Kidney tubule cell (primary cell): ENCODE measurements around the gene RNU1-4.
"Not testable (repeated sequence)": the region's sequence is repeated elsewhere in the genome, so short reads cannot be mapped to it uniquely, and the experiment has no call there.

Experiments used
- DNase-seq: peaks from one replicate; pipeline ENCODE4 v3.0.0-alpha.2; 2018; ENCODE audit warnings: low spot score

RNU1-4 gene

DNA sequence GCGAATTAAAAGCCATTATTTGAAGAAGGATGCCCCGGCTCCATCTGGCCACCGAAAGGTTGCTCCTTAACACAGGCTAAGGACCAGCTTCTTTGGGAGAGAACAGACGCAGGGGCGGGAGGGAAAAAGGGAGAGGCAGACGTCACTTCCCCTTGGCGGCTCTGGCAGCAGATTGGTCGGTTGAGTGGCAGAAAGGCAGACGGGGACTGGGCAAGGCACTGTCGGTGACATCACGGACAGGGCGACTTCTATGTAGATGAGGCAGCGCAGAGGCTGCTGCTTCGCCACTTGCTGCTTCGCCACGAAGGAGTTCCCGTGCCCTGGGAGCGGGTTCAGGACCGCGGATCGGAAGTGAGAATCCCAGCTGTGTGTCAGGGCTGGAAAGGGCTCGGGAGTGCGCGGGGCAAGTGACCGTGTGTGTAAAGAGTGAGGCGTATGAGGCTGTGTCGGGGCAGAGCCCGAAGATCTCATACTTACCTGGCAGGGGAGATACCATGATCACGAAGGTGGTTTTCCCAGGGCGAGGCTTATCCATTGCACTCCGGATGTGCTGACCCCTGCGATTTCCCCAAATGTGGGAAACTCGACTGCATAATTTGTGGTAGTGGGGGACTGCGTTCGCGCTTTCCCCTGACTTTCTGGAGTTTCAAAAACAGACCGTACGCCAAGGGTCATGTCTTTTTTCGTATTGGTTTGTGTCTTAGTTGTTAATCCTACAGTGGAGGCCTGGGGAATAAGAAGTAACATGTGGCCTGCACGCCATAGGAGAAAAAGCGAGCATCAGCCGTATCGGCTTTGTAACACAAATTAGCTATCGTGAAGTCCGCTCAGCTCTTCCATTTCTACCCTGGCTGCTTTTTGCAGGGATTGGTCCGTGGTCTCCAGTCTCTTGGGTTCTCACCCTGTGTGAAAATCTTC lies at the start of gene RNU1-4:
Gene RNU1-4 (plus strand): TSS at position 470 of the 918 bp plus-strand sequence.
- not testable (repeated sequence) for DNase-seq

DNA sequence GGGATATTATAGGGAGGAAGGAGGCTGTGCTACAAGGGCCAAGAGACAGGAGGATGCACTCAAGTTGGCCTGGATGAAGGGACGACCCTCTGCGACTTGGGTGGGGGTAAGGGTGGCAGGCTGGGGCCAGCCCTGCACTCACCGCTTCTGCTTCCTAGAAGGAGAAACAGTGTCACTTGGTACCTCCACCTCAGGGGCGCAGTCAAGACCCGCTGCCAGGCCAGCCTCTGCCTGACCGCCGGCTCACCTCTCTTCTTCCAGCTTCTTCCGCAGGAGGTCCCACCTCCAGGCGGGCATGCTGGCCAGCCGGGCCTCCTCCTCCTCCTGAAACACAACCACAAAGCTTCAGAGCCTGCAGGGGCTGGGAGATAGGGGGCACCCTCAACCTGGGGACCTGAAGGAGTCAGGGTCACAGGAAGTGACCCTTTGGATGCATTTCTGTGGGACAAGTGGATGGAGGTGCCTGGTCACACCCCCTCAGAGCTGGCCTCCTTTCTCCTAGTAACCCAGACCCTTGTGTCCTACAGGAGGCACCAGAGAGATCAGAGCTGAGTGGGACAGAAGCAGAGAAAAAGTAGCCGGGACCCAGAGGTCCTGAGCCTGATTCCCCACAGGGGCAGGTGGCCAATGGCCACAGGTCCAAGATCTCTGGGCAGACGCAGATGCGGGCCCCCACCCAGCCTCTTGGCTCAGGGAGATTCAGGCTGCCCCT lies 49.2 kb upstream of the RNU1-4 start:
- not testable (repeated sequence) for DNase-seq

DNA sequence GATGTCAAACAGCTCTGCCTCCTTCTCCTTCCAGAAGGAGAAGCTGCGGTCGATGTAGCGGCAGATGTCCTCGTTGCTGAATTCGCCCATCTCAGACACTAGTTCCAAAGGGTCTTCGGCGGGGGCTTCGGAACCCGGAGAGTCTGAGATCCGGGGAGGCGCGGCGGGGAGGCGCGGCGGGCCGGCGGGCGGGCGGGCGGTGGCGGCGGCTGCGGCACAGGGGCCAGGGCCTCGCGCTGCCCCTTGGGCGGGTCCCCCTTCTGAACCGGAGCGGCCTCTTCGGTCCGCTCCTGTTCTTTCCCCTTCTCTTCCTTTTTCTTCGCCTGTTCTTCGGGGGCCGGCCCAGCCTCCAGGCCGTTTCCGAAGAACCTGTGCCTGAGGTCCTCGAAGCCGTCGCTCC lies 48.0 kb upstream of the RNU1-4 start:
- DNase-seq: not testable (repeated sequence)

DNA sequence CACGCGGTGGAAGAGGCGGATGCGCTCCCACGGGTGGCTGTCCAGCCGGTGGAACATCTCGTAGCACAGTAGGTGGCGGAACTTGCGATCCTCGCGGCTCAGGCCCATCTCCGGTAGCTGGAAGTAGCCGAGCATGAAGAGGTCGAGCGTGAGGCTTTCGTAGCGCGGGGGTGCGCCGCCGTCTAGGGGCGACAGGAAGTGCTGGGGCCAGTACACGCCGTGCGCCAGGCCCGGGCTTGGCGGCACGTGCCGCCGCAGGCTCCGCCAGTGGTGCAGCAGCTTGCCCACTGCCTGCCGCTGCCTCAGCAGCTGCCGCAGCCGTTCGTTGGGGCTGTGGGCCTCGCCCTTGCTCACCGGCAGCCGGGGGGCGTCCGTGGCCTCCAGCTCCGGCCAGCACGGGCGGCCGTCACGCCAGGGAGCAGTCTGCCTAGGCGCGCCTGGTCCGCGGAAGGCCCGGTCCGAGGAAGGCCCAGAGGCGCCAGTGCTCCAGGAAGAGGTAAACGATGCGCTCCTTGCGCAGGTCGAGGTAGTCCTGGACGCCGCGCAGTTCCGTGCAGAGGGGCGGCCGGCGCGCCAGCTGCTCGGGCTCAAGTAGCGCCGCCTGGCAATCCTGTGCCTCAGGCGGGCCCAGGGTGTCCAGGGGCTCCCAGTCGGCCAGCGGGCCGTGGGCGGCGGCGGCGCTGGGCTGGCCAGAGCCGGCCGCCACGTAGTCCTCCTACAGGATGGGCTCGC lies 47.4 kb upstream of the RNU1-4 start:
- not testable (repeated sequence) for DNase-seq

DNA sequence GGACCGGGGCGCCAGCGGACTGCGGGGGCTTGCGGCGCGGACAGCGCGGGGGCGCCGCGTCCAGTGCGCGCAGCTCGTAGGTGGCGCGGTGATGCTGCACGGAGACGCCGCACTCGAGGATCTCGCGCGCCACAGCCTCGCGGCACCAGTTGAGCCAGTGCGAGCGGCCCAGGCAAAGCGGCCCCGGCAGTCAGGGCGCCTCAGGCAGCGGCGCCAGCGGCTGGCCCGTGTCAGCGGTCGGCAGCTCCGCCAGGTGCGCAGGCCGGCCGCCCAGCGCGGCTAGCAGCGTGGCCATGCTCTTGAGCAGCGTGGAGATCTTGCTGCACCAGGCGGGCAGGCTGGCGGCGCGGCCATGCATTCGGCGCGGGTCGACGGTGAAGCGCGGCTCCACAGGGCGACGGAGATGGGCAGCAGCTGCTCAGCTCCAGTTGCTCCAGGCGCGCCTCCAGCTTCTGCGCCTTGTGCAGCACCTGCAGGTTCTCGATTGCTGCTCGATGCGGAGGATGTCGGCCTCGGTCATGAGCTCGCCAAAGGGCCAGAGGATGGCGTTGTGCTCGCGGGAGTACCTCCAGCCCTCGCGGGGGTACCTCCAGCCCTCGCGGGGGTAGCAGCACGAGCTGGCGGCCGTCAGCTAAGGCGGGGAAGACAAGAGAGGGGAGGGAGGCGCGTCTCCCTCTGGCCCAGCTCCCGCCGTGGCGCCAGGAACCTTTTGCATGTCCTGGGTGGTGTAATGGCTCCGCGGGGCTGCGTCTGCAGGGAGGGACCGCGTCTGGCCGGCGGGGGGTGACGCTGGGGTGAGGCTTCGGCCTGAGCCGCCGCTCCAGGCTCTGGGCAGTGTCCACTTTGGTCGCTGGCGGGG lies 46.6 kb upstream of the RNU1-4 start:
- not testable (repeated sequence) for DNase-seq

DNA sequence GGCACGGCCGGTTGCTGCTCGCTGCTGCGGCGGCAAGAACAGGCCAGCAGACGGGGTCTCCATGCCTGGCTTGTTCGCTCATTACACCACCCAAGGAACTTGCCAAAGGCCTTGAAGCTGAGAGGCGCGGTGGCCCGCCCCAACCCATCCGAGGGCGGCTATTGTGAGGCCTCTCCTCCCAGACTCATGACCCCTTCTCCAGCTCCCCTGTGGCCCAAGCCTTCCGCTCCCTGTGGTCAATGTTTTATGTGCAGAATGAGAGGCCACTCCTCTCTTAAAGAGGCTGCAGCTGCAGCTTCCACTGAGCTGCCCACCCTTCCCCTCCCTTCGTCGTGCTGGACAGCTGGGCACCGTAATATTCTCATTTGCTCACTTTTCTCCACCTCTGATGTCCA lies 46.0 kb upstream of the RNU1-4 start:
- not testable (repeated sequence) for DNase-seq

DNA sequence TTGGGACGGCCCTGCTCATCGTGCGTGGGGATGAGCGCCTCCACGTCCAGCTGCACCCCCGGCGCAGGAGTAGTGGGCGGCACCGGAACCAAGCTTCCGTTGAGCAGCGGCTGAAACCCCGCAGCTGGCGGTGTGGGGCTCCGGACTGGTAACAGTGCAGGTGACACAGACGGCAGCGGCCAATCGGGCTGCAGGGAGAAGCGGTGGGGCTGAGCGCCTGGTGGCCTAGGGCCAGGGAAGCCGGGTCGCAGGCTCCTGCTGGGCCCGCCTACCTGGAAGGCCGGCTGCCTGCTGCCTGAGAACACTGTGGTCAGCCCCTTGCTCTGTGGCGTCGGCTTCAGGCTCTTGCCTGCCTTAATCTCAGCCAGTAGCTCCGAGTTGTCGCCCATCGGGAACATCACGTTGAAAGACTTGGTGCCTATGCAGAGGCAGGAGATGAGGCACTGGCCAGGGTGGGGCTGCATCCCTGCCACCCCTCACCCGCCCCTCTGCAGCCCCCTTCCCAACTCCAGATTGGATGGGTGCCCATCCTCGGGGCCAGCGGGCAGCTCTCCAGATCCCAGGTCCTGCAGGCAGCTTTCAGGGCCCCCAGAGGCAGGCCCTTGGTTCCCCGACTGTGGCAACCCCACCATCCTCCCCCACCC lies 43.7 kb upstream of the RNU1-4 start:
- DNase-seq: not testable (repeated sequence)

DNA sequence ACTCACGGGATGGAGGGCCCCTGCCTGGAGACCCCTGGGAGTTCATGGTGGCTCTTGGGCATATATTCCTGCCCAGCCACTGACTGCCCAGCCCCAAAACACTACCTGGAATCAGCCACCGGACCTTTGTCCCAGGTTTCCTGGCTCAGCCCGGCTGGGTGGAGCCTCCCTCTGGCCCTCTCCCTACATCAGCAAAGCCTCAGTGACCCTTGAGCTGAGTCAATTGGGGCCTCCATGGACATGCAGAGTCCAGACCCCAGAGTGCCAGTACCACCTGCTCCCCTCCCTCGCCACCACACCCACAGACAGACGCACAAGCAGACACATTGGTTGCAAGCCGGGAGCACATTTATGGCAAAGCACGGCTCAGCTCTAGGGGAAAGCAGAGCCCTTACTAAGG lies 43.2 kb upstream of the RNU1-4 start:
- DNase-seq: not testable (repeated sequence)

DNA sequence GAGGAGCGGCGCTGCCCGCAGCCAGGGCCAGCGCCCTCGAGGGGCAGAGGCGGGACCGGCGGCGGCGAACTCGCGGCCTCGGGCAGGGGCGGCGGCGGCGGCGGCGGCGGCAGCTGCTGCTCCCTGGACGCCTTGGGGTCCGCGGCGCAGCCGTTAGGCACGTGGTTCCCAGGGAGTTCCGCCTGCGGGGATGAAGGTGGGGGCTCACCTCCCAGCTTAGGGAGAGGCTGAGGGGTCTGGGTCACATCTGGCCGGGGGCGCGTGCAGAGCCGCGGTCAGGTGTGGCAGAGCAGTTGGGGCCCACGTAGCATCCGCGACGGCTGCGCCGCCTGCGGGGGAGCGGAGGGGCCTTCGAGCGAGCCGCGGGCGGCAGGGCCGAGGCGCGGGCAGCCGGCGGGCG lies 40.9 kb upstream of the RNU1-4 start:
- DNase-seq: not testable (repeated sequence)

DNA sequence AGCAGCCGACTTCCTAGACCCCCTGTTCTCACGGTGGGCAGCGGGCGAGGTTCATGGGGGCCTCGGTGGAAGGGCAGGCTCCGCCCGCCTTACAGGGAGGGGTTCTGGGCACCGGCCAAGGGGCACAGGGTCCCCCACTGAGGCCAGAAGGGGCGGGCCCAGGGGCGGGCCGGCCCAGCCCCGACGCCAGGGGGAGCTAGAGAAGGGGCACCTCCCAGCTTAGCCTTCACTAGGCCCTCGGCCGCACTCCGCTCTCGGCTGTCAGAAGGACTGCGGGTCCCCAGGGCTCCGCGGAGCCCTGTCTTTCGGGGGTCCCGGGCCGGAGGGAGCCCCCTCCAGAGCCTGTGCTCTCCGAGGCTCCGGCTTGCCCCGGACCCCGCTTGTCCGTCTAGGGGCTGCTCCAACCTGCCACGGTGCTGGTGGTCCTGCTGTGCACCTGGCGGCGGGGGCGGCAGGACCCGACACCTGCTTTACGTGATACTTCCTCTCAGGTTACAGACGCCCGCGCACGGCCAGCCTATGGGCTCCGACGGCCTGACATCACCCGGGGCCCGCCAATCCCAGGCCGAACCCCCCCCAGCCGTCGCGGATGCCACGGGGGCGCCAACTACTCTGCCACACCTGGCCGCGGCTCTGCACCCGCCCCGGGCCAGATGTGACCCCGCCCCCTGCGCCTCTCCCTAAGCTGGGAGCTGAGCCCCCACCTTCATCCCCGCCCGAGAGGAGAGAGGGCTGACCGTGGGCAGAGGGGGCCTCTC lies 40.0 kb upstream of the RNU1-4 start:
- not testable (repeated sequence) for DNase-seq

DNA sequence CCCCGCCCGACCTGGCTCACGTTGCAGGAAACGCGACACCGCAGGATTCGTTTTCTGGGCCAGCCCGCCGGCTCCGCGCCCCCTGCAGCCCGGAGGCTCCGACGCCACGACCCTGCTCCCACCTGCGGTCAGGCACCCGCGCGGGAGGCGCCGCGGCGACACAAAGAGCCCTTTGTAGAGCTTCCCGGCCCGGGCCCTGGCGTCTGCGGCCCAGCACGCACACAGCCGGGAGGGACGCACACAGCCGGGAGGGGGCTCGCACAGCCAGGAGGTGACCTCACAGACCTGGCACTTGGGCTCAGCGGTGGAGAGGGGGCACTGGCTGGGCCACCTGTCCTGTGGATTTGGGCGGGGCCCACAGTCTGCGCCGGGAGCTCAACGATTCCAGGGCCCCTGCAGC lies 39.1 kb upstream of the RNU1-4 start:
- not testable (repeated sequence) for DNase-seq

DNA sequence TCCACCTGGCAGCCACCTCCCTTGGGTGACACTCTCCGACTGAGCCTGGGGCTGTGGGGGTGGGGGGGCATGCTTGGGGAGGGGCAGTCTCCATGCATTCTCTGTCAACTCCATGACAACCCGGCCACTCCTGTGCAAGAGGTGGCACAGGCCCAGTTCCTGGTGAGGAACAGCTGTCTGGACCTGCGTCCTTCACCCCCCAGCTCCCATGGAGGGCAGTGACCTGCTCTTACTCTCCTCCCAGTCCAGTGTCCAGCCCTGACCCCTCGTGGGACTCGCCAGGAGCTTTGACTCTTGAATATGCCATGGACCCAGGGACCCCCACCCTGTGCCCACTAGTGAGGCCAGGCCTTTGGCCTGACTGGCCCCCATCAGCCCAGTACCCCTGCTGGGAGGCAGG lies 38.0 kb upstream of the RNU1-4 start:
- DNase-seq: not testable (repeated sequence)

DNA sequence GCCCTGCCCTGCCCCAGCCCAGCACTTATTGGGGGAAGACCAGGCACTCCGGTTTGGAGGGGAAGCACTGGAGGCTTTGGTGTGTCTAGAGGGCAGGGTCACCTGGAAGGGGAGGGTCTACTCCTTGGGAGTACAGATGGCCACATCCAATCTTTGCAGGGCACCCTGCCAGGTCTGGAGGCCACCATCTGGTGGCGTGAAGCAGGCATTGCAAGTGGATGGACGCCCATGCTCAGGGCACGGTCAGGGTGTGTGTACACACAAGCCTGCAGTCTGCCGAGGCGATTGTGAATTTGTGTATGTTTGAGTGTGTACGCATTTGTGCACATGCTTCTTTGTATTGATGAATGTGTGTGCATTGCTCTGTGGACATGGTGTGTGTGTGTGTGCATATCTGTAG lies 37.2 kb upstream of the RNU1-4 start:
- DNase-seq: not testable (repeated sequence)

DNA sequence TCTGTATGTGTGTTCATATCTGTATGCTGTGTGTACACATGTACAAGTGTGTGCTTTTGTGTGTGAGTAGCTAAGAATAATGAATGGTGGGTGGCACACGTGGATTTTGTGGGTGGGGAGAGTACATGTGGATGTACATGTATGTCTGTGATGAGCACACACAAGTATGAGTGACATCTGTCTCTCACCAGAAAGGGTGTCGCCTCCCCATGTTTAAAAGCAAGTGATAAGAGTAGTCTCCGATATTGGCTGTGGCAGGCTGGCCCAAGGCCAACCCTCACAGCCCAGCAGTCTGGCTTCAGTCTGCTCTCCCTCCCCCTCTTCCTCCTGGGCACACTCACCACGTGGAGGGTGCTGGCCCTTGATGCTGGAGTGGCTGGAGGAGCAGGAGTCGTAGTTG lies 36.7 kb upstream of the RNU1-4 start:
- not testable (repeated sequence) for DNase-seq

DNA sequence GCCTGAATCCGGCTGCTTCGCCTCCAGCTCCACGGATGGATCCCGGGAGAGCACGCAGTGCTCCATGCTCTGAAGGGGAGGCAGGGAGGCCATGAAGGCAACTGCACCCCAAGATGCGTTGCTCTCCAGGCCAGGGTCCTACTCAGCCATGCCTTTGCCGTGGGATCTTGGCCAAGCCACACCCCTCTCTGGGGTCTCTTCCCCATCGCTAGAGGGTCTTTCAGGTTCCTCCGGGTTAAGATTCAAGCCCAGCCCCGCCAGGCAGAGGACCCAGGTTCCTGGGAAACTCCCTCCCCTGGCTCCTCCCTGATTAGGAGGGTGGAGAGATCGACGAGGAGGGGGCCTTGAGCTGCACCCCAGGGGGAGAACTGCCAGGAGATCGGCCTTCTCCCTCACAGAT lies 36.2 kb upstream of the RNU1-4 start:
- not testable (repeated sequence) for DNase-seq

DNA sequence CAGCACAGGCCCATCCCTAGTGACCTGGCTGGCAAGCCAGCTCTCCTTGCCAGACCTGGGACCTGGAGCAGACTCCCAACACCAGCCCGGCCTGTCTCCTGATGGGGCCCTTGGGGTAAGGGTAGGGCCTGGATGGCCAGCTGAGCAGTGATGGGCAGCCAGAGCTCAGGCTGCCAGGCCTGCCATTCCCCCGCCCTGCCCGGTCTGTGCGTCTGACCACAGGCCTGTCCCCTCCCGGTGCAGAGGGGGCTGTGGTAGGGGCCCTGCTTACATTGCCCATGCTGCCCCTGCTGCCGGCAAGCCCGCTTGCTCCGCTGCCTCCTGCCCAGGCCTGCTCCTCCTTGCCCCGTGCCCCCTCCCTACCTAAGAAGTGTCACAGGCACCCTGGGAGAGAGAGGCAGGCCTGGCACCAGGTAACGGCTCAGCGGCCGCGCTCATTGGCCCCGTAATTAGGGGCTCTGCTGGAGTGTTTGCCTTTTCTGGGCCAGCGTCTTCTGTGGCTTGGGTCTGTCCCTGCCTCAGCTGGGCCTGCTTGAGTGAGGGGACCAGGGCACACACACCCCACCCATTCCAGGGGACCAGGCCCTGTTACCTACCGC lies 35.7 kb upstream of the RNU1-4 start:
- not testable (repeated sequence) for DNase-seq

DNA sequence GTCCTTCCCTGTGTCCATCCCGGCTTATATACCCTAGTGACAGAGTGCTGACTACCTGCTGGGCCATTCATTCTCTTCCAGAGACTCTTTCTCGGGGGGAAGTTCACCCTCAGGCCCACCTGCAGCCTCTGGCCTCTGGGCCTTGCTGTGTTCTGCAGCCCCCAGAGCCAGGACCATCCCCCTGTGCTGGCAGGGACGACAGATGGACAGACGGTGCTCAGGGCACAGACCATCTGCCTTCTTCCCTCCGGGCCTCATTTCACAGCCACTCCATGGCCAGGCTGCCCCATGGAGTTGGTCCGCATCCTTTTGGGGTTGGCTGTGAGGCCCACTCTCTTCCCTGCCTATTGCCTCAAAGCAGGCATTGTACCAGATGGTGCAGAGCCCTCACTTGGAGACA lies 34.0 kb upstream of the RNU1-4 start:
- not testable (repeated sequence) for DNase-seq

DNA sequence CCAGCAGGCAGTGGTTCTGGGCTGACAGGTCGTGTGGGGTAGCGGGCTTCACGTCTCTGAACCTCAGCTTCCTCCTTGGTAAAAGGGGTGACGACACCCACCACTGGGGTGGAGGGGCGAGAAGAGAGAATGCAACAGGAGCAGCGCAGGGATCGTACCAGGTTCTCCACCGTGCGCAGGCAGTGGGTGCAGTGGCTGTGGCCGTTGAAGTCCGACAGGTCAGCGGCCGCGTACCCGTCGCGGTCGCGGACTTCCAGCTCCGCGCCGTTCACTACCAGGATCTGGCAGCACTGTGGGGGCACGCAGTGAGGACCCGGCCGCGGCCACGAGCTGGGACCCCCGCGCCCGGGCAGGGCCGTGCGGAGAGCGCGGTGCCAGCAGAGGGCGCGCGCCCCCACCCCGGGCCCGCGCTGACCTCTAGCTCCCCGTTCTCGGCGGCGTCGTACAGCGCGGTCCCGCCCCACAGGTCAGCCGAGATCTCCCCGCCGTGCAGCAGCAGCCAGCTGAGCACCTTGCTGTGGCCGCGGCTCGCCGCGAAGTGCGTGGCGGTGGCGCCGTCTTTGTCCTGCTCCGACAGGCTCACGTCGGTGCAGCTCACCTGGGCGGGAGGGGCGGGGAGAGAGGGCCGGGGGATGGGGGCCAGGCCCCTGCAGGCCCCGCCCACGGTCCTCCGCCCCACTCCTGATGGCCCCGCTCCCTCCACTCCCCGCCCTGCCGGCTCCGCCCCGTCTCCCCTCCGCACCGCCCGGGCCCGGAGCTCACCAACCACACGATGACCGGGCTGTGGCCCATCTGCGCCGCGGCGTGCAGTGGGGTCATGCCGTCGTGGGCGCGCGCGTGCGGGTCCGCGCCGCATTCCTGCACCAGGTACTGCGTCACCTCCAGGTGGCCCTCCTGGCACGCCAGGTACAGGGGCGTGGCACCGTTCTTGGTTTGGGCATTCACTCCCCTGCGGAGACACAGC lies 32.9 kb upstream of the RNU1-4 start:
- DNase-seq: not testable (repeated sequence)
